Left forelimb (tissue), 1 donor: ENCODE measurements around the gene BICD1.
"Not testable (repeated sequence)": the region's sequence is repeated elsewhere in the genome, so short reads cannot be mapped to it uniquely, and the experiment has no call there.

ENCODE experiments used
- DNase-seq: peaks from one replicate; pipeline ENCODE4 v3.0.0-alpha.2; 2018; ENCODE audit warnings: low spot score

Gene BICD1

GRCh38 chr12:32196250-32197198 lies 89.9 kb downstream of the BICD1 start:
- no peak for DNase-seq

- DNase-seq = no peak
Measured at GRCh38 chr12:32197421-32197820, 90.8 kb downstream of the BICD1 start.

GRCh38 chr12:32198555-32198954 lies 91.9 kb downstream of the BICD1 start:
- no peak for DNase-seq

DNA sequence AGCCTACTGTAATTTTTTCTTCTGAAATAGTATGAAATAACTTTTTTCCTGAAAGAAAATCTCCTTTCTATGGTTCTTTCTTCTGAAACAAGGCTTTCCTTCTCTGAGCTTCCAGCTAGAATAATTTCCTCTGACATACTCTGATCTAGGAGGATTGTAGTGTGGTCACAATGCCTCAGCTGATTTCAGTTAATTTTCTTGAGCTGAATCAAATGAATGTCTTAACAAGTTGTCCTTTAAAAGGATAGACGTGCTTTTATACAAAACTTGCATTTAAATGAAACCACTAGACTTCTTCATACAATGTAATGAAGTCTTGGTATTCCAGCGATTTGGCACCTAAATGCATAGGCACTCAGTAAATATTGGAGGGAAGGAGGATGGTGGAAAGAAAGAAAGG lies 94.4 kb downstream of the BICD1 start:
- no peak for DNase-seq

DNA sequence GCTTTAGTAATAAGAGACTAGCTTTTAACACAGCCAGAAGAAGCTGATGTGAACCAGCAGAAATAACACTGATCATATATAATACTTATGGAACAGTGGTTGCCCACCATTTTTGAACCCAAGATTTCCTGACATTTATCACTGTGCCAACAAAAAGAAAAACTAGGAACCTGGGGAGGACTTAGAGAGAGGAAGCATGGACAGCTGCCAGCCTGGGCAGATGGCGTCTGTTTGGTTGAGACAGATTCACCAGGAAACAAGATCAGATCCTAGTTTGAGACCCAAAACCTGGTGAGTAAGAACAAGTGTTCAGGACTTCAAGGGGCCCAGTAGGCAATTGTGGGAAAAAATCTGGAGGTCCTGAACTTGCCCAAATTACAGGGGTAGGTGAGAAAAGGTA lies 95.3 kb downstream of the BICD1 start:
- no peak for DNase-seq

DNA sequence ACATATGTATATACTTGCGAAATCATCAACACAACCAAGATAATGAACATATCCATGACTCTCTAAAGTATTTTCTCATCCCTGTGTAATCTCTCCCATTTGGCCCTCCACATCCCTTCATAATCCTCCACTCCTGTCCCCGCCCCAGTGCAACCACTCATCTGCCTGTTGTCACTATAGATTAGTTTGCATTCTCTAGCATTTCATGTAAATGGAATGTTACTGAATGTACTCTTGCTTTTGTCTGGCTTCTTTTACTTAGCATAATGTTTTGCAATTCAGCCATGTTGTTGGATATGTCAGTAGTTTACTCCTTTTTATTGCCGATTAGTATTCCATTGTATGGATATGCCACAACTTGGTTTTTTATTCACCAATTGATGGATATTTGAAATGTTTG lies 99.1 kb downstream of the BICD1 start:
- DNase-seq = no peak

- no peak for DNase-seq
Measured at GRCh38 chr12:32208355-32208754, 101.7 kb downstream of the BICD1 start.

DNA sequence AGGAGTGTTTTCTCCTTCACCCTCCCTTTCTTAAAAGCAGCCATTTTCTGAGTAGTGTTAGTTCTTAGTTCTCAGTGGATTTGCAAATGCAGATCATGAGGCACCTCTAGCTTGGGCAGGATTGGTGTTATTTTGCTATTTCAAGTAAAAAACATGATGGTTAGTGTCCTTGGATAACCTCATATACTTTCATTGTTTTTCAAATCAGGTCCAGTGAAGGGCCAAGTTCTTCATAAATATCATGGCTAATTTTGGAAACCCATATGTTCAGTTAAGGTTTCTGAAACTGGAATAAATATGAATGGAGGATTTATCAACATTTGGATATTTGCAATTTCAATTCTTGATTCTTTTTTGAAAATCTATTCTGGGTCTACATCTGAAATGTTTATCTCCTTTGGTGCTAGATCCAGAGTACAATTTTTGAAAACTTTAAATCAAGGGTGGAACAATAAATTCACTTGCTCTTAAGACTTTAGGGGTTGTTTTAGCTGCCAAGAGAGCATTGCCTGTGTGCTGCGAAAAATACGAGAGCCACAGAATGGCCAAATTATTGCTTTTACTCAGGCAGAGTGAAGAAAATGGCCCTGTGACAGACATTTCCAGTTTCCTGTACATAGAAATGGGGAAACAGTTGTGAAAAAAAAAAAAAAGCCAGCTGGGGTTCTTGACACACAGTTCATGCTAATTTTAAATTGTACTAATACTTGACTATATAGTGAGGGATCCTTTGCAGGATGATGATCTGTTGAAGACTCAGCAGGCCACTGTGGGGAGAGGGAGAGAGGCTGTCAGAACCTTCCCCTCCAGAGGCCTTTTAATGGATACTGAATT lies 104.6 kb downstream of the BICD1 start:
- DNase-seq = no peak

DNA sequence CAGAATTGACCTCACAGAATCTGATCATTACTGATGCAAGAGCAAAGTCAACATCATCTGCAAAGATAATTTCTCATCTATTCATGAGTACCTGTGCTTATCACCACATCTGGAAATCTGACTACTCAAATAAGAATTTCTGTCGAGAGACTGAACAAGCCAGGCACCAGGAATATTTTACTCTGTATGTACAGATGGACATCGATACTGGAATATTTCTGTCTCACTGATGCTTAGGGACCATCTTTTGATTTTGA lies 105.2 kb downstream of the BICD1 start:
- no peak for DNase-seq

- DNase-seq = no peak
Measured at GRCh38 chr12:32214723-32215122, 108.1 kb downstream of the BICD1 start.

DNA sequence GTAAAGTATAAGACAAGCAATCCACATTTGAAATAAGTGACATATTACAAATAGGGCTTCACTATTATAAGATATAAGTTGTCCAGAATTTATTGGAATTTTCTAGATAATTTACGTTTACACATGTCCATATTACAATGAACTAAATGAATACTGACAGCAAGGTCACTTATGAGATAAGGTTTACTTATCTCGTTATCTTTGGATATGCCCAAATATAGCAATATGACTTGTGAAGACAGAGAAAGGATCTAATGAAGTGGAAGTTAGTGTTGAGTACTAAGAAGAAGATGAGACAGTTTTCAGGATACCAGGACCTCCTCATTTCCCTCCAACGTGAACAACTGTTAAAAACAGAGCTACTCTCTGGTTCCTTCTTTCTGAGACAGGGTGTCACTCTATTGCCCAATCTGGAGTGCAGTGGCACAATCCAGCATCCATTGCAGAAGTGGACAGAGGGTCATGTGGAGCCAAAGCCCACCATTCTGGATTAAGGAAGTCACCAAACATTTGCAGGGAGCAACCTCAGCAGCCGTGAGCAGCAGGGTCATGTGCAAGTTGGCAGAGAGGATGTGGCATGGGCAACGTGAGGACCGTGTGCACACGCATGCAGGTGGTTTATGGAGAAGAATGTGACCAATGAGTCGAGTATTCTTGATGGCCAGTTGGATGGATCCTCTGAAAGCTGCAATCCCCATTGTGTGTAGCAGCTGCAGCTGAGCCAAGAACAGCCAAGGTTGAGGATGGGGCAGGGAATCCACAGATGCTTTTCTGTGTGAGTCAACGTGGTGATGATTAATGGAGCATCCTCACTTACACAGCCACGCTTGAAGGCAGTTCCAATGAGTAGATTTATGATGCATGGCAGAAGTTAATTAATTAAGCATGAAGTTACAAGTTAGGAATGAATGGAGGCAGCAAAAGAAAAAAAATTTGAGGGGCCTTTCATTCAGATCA lies 111.0 kb downstream of the BICD1 start:
- no peak for DNase-seq

DNA sequence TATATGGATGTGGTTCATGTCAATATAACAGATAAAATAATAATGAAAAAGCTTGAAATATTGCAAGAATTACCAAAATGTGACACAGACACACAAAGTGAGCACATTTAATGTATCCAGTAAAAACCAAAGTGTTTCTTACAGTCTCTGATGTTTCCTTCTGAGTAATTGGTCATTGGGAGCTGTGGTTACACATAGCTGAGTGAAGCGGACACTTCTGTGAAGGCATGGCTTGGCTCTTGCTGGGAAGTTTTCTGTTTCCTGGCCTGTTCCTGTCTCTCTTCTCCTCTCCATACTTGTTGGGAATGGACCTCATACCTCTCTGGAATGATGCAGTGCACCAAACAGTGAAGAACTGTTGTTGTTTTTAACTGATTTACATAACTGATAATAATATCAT lies 117.3 kb downstream of the BICD1 start:
- no peak for DNase-seq

GRCh38 chr12:32226768-32227167 lies 120.1 kb downstream of the BICD1 start:
- no peak for DNase-seq

DNA sequence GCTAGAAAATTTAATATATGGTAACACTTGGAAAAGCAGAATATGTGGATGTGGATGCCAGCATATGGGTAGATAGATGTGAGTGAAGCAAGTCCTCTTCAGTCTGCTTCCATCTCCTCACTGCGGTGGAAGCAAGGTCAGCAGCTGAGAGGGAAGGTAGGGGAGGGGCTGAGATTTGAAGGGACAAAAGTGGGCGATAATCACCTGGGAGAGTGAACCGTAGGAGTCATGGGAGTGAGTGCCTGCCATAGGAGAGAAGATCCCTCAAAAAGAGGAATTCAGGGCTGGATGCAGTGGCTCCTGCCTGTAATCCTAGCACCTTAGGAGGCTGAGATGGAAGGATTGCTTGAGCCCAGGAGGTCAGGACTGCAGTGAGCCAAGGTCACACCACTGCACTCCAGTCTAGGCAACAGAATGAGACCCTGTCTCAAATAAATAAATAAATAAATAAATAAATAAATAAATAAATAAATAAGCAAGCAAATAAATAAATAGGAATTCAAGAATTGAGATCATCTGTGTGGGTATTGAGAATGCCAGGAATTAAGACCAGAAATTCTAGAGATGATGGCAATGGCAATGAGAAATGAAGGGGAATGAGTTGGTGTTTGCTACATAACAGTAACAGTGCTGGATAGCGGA lies 123.4 kb downstream of the BICD1 start:
- no peak for DNase-seq

DNA sequence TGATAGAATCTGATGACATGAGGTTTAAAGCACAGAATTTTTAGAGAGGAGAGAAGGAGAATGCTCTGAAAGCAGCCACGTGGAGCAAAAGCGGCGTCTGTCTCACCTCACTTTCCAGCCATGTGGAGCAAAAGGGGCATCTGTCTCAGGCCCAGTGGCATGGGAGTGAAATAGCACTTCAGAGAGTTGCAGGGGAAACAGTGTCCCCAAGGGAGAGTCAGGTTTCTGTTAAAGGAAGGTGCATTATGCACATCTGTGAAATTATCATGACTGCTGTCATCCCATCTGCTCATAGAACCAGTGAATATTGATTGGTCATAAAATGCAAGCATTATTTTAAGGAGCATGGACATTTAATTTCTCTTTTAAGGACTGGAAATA lies 124.0 kb downstream of the BICD1 start:
- no peak for DNase-seq

DNA sequence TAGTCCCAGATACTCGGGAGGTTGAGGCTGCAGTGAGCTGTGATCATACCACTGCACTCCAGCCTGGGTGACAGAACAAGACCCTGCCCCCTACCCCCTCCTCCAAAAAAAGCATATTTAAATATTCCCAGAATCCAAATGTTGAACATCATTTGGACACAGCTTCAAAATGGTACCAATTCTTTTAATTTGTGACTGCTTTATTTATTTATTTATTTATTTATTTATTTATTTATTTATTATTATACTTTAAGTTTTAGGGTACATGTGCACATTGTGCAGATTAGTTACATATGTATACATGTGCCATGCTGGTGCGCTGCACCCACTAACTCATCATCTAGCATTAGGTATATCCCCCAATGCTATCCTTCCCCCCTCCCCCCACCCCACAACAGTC lies 124.7 kb downstream of the BICD1 start:
- not testable (repeated sequence) for DNase-seq

- no peak for DNase-seq
Measured at GRCh38 chr12:32233568-32233967, 126.9 kb downstream of the BICD1 start.

DNA sequence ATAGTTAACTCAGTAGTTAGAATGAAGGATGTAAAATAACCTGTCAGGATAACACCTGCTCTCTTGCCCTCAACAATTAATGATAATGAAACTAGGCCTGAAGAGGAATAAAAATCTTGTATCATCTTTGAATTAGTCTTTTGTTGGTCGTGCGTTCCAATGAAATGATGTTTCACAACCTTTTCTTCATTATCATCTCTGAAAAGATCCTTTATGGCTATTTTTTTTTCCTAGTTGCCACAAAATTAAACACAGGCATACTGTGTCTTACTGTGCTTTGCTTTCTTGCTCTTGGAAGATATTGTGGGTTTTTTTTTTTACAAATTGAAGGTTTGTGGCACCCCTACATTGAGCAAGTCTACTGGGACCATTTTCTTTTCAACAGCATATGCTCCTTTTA lies 128.6 kb downstream of the BICD1 start:
- DNase-seq = no peak

- DNase-seq = no peak
Measured at GRCh38 chr12:32240162-32240561, 133.5 kb downstream of the BICD1 start.

GRCh38 chr12:32240831-32241230 lies 134.2 kb downstream of the BICD1 start:
- DNase-seq = no peak

- DNase-seq = no peak
Measured at GRCh38 chr12:32242641-32243040, 136.0 kb downstream of the BICD1 start.
